Measurements from ENCODE around the gene CCDC152.

Gene CCDC152

DNA sequence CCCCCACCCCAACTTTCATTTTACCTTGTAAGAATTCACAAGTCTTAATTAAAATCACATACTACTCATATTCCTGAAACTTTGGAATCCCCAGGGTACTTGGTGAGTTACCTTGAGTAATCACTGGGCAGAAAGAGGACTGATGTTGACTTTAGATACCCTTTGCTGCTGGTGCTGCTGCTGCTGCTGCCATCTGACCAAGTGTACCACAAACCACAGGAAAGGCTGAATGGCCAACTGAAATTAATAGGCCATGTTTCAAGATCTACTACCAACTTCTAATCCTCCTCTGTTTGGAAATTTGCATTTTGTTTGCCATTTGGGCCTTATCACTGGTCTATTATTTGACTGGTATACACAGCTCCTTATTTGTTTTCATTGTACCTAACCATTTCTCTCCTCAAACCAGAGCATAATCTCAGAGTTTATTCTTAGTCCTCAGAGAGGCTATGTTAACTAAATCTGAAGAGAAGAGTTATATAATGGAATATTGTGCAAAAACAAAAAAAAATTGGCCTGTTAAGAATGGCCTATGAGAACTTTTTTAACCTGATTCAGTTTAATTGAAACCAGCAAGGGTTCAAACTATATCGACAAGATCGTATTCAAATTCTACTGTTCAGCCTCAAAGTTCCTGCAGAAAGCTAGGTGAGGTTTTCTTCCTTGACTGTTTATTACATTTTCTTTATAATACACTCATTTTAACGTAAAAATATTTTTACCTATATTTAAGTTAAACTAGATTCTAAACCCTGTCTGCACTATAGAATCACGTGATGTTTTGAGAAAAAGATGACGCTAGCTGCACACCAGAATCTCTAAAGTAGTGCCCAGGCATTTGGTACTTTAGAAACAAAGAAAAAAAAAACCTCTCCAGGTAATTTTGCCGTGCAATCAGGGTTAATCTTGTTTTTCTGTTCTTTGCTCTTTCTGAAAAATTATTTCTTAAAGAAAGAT lies 41.9 kb downstream of the CCDC152 start:
- Histone ChIP-seq H4K20me1 (ENCODE audit: insufficient read depth, low read length) (no peaks in the 10 kb centered on the region), H3K4me3 (ENCODE audit: low read depth in 1 of 2, low read length in 2 of 2) (no peak overlapping the region), H3K4me2 (ENCODE audit: insufficient read depth, low read length) (no peak overlapping the region), H3K9ac (ENCODE audit: low read depth, low read length) (no peak overlapping the region), H3K79me2 (ENCODE audit: insufficient read depth, low read length) (no peaks in the 10 kb centered on the region), H2AFZ (ENCODE audit: low read depth, low read length) (no peak overlapping the region), H3K27ac (ENCODE audit: low read length) (no peak overlapping the region), H3K36me3 (ENCODE audit: insufficient read depth, low read length) (no peaks in the 10 kb centered on the region), H3K9me3 (ENCODE audit: insufficient read depth, low read length, severe bottlenecking) (no peaks in the 10 kb centered on the region), H3K27me3 (ENCODE audit: insufficient read depth, low read length, poor library complexity) (no peaks in the 10 kb centered on the region), H3K4me1 (ENCODE audit: insufficient read depth, low read length) (no peaks in the 10 kb centered on the region)
- ATAC-seq (ENCODE audit: insufficient read depth, low read depth) (no peak), DNase-seq (no peak)
- no peak for TF ChIP-seq CTCF (IDR thresholded peaks at IDR 0.05; ENCODE audit: borderline replicate concordance, extremely low read depth, low read length, poor library complexity, severe bottlenecking)
- no peak for TF ChIP-seq EZH2 (IDR thresholded peaks at IDR 0.05; ENCODE audit: borderline replicate concordance, low read depth, low read length, severe bottlenecking)

DNA sequence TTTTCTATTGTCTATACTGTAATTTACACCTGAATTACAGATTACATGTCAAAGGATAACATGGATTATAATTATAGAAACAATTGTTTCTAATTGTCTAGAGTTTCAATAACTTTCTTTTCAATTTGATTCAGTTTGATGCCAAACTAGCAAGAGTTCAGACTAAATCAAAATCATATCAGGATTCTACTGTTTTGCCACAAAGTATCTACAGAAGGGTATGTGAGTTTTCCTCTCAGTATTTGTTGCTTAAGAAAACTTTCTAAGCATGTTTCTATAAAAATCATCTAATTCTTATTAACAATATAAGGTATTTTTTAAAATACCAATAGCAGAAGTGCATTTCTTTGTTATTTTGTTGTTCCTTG lies 42.6 kb downstream of the CCDC152 start:
- Histone ChIP-seq H3K4me2 (ENCODE audit: insufficient read depth, low read length) (no peak overlapping the region), H3K27ac (ENCODE audit: low read length) (no peak overlapping the region), H3K4me1 (ENCODE audit: insufficient read depth, low read length) (no peaks in the 10 kb centered on the region), H3K36me3 (ENCODE audit: insufficient read depth, low read length) (no peaks in the 10 kb centered on the region), H3K4me3 (ENCODE audit: low read depth in 1 of 2, low read length in 2 of 2) (no peak overlapping the region), H3K27me3 (ENCODE audit: insufficient read depth, low read length, poor library complexity) (no peaks in the 10 kb centered on the region), H2AFZ (ENCODE audit: low read depth, low read length) (no peak overlapping the region), H3K79me2 (ENCODE audit: insufficient read depth, low read length) (no peaks in the 10 kb centered on the region), H3K9me3 (ENCODE audit: insufficient read depth, low read length, severe bottlenecking) (no peaks in the 10 kb centered on the region), H4K20me1 (ENCODE audit: insufficient read depth, low read length) (no peaks in the 10 kb centered on the region), H3K9ac (ENCODE audit: low read depth, low read length) (no peak overlapping the region)
- no peak for TF ChIP-seq CTCF (IDR thresholded peaks at IDR 0.05; ENCODE audit: borderline replicate concordance, extremely low read depth, low read length, poor library complexity, severe bottlenecking)
- TF ChIP-seq EZH2 (IDR thresholded peaks at IDR 0.05; ENCODE audit: borderline replicate concordance, low read depth, low read length, severe bottlenecking) = no peak
- ATAC-seq (ENCODE audit: insufficient read depth, low read depth) = no peak
- DNase-seq = no peak

DNA sequence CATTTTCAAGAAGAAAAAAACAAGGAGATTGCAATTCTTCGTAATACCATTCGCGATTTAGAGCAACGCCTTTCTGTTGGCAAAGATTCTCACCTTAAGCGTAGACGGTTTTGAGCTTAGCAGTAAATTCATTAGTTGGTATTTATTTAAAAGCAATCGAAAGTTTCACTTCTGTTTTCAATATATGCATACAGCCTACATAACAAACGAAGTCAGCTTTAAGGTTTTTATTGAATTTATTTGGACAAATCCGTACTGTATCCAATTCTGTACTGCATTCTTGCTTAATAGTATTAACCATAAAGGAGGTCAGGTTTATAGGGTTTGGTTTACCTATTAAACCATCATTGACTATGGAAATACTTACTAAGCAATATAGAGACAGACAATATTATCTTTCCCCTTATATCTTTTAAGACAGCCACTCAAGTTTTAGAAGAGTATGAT lies 43.1 kb downstream of the CCDC152 start:
- Histone ChIP-seq H3K9ac (ENCODE audit: low read depth, low read length) (no peak overlapping the region), H3K27ac (ENCODE audit: low read length) (no peak overlapping the region), H3K27me3 (ENCODE audit: insufficient read depth, low read length, poor library complexity) (no peaks in the 10 kb centered on the region), H3K9me3 (ENCODE audit: insufficient read depth, low read length, severe bottlenecking) (no peaks in the 10 kb centered on the region), H2AFZ (ENCODE audit: low read depth, low read length) (no peak overlapping the region), H3K4me1 (ENCODE audit: insufficient read depth, low read length) (no peaks in the 10 kb centered on the region), H3K36me3 (ENCODE audit: insufficient read depth, low read length) (no peaks in the 10 kb centered on the region), H3K79me2 (ENCODE audit: insufficient read depth, low read length) (no peaks in the 10 kb centered on the region), H4K20me1 (ENCODE audit: insufficient read depth, low read length) (no peaks in the 10 kb centered on the region), H3K4me3 (ENCODE audit: low read depth in 1 of 2, low read length in 2 of 2) (no peak overlapping the region), H3K4me2 (ENCODE audit: insufficient read depth, low read length) (no peak overlapping the region)
- DNase-seq = no peak
- ATAC-seq (ENCODE audit: insufficient read depth, low read depth) = no peak
- TF ChIP-seq CTCF (IDR thresholded peaks at IDR 0.05; ENCODE audit: borderline replicate concordance, extremely low read depth, low read length, poor library complexity, severe bottlenecking) (no peak), EZH2 (IDR thresholded peaks at IDR 0.05; ENCODE audit: borderline replicate concordance, low read depth, low read length, severe bottlenecking) (no peak)
